GM23248 (cell line): ENCODE results near the gene PRRC1.

Experiments
- EZH2 ChIP-seq: fragments of 200-600 bp; sonication (generic); IDR thresholded peaks from 2 replicates; pipeline ENCODE4 v1.6.1; 2018; ENCODE audit warnings: antibody characterized with exemption, mild to moderate bottlenecking; ENCODE audit not compliant: insufficient read depth, poor library complexity, severe bottlenecking
- EZH2phosphoT487 ChIP-seq: fragments of 200-600 bp; sonication (generic); IDR thresholded peaks from 2 replicates; pipeline ENCODE4 v1.6.1; 2018; ENCODE audit warnings: antibody characterized with exemption, moderate library complexity, mild to moderate bottlenecking, low read depth; ENCODE audit not compliant: insufficient read depth

DNA sequence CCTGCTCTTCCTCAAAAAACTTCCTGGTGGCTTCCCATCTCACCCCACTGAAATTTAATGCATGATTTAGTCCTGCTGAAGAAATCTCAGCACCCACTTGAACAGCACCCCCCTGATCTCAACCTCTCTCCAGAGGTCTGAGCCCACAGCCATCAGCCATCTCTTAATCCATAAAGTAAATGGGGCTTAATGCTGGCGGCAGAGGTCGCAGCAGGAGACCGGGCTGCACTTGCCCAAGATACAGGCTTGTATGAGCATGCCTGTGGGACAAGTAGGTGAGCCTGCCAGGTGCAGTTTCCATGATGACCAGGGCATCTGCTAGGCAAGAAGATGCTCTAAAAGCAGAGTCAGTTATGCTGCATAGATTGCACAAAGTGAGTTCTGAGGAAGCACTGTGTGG is 79.1 kb downstream of the PRRC1 start:
- TF ChIP-seq EZH2 = no peak
- TF ChIP-seq EZH2phosphoT487 = no peak
